Activated CD4-positive, CD25-positive, alpha-beta regulatory T cell treated with anti-CD3 and anti-CD28 coated beads, Interleukin-2, amount 50 U/mL, for 72 hours (primary cell): ENCODE measurements around the gene LDAF1.

Experiments
- DNase-seq: peaks from one replicate; pipeline ENCODE4 v3.0.0; 2021

LDAF1 gene

DNA sequence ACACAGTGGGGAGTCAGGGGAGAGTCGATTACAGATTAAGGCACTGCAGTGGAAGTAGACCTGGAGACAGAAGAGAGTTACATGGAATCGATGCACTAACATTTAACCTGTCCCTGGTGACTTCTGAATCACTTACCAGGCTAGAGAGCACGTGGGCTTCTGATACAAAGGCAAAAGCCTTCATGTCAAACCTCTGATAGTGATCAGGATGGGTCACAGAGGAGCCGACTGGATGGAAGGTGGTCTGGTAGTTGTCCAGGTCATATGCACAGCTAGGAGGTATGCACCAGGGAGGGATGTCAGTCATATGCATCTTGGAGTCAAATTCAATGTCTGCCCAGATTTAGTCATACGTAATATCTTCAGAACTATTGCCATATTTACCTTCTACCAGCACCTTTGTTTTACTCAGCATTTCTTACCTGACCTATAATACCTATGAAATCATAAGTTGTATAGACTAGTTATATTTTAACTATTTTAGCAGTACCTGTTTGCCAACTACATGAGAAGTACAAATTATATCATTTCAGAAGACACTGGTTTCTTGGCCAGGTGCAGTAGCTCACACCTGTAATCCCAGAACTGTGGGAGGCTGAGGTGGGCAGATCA, 41.2 kb downstream of the LDAF1 start:
- no peak for DNase-seq

DNA sequence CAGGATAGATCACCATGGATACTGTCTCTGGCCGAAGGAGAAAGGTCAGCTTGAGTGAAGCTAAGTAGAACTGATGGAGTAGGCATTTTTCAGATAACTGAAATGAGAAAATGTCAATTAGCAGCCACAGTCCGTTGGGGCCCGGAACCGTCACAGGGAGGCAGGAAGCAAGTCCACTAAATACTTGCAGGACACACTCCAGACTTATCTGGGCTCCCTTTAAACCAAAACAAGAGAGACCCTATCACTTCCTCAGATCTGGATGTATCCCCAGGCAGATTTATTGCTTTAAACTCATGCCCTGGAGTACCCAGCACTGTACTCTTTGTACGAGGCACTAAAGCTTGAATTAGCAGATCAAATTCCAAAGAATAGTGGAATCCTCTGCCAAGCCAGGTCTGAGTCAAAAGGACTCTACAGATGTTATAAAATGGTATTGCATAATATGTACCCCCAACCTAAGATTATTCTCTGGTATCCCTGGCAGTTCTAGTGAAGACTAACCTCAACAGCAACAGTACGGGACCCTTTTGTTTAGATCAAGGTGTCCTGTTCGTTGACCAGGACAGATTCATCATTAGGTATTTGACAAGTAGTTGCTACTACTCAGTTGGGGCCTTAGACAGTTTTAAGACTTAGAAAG, 44.8 kb downstream of the LDAF1 start:
- DNase-seq, result no peak

DNA sequence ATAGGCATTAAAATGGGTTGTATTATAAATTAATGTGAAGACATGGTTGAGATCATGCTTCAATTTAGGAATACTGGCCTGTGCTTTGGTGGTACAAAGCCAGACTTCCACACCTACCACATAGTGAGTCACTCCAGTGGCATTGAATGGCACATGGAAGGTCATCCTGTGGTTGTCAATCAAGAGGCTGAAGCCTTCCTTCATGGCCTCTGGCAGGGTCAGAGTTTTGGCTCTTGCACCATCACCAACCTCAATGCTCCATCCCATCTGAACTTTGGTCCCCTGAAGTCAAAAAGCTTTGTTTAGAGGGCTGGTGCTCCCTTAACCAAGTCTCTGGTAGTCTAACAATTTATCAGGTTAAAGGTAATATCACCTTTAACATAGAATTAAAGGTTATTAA, 46.8 kb downstream of the LDAF1 start:
- DNase-seq, result no peak

DNA sequence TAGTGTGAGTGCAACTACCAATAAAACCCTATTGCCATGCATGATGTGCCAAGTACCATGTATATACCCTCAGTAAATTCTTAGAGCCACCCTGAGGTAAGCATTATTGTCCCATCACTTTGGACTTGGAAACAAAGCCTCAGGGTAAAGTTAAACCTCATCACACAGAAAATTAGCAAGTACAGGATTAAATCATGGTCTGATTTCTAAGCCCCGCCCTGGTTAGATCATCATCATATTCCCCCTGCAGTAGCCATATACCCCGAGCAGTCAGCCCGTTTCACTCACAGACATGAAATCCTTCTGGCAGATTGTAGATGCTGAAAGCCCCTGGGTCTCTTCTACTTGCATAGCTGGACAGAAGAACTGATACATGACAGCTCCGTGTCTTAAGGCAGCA, 48.1 kb downstream of the LDAF1 start:
- no peak for DNase-seq

DNA sequence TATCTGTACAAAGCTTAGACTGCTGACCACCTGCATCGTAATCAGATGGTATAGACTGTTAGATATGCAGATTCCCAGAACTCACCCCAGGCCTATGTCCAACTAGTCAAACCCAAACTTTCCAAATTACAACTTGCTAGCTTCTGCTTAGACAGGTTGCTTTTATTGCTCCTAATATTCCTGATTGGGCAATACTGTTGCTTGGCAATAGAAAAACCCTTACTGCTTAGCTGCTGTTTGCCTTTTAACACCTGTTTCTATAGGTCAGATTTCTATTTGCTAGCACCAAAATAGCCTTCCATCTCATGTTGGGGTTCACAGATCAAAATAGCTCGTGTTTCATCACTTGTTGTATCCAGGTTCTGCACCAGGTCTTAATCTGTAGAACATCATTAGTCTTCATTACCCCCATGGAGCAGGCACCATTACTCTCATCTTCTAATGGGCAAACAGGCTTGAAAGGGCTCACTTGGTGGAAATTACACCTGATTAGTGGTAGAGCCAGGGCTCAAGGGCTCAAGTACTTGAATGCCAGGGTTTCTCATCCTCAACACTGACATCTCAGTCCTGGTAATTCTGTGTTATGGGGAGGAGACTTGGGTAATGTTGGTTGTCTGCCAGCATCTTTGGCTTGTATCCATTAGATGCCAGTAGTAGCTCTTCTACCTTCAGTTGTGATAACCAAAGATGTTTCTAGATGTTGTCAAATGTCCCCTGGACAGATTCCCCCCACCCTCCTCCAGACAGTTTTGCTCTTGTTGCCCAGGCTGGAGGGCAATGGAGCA, 50.2 kb downstream of the LDAF1 start:
- DNase-seq, result no peak

DNA sequence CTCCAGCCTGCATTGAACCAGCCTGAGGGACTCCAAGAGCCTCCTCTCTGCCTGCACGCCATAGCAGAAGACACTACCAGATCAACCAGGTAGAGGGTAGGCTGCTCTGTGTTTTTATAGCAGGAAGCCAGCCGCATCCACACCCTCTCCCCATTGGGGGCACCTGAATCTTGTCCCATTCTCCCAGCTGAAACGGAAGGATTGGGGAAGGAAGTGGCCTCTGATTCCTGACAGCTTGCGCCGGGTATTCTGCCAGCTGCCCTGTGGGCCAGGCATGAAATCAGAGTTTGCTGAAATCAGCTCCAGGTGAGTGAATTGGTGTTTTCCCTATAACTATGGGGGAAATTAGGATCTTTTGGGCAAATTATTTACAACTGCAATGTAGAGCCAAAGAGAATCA, 53.0 kb downstream of the LDAF1 start, which contains the start of gene ZP2:
TSS of gene ZP2 (minus strand) at position 89 of the 400 bp plus-strand sequence. CDS start at position 62, 27 bp downstream.
- DNase-seq, result no peak

DNA sequence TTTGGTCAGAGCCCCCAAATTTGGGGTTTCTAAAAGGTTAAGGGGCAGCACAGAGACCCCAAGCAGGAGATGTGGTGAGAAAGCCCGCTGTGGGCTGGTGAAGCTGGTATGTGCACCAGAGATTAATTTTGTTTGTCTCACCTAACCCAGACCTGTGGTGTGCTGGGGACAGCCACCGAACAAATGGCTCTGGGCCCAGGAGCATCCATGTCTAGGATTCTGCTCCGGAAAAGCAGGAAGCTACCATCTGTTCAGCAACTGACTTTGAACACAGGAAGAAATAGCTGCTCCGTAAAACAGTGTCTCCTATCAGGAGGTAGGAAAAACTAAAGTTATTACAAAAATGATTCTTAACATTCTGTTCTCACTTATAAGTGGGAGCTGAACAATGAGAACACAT, 55.6 kb downstream of the LDAF1 start:
- no peak for DNase-seq

DNA sequence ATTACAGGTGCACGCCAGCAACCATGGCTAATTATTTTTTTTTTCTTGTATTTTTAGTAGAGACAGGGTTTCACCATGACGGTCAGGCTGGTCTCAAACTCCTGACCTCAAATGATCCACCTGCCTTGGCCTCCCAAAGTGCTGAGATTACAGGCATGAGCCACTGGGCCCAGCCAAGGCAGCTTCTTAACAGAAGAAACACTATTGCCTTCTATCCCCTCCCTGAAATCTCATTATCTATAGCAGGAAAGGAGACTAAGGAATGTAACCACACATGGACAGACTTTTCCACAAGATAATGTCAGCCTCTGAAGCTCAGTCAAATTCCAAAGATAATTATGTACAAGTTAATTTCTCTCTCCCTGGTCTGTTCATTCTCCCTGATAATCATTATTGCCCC, 58.6 kb downstream of the LDAF1 start:
- no peak for DNase-seq

DNA sequence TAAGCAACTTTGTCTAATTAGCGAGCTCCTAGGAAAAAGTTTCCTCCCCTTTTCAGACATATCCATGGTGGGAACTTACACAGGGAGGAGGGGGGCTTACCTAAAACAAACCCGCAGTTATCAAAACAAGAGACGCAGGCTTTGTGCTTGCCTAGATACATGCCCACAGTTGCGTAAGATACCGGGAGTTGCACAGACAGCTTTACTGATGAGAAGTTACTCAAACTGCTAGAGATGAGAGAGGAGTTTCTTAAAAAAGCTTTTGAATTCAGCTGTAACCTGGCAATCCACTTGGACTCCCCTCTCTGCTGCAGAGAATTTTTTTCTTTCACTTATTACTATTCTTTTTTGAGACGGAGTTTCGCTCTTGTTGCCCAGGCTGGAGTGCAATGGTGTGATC, 59.7 kb downstream of the LDAF1 start:
- DNase-seq, result no peak

DNA sequence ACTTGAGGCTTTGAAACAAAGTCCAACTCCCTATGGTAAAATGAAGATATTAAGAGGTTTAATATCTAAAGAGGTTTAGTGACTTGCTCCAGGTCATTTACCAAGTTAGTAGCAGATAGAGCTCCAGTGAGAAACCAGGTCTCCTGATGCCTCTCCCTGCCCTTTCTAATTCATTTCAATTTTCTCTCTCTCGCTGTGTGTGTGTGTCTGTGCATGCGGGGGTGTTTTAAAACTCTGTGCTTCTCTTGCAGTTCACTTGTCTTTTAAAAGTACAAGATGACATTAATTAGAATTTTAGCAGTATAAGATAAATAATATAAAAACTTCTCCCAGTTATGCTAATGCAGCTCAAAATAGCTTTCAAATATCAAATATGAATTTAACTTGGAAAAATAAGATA, 61.1 kb downstream of the LDAF1 start:
- no peak for DNase-seq

DNA sequence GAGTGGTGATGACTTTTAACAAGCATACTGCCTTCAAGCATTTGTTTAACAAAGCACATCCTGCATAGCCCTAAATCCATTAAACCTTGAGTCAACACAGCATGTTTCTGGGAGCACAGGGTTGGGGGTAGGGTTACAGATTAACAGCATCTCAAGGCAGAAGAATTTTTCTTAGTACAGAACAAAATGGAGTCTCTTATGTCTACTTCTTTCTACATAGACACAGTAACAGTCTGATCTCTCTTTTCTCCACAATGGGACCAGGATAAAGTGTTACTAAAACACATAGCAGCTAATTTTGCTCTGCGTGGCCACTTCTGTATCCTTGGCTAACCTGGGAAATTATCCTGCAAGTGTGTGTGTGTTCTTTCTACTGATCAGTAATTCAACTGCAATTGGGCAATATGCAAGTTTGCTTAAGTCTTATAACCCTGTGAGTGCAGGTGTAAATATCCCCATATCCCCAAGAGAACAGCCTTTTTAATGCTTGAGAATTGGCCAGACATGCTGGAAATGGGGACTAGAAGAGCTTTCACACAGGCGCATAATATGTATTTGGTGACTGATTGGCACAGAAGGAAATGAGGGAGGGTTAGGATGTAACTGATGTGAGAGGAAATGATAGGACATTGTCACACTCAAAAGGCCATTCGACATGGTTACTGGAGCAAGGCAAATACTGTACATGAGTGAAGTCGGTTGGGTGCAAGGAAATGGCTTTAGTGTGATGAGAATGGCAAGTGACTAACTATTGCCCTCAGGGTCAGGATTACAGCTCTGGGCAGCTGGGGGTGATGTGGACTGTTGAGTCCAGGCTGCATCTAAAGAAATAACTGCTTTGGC, 64.2 kb downstream of the LDAF1 start:
- DNase-seq, result no peak

DNA sequence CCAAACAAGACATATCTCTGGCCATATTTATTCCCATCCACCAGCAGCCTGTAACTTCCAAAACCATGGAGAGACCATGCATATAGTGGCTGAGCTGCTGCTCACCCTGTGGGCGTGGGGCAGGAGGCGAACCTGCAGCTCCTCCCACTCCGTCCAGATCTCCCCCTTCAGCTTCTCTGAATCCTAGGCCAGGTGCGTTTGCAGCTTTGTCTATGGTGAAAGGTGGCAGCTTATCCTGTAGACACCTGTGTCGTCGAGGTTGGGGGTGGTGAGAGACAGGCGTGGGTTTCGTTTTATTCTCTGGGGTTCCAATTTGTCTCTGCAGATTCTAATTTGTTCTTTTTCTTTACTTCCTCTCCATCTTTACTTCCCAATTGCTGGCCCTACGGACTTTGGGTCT, 65.3 kb downstream of the LDAF1 start:
- no peak for DNase-seq

DNA sequence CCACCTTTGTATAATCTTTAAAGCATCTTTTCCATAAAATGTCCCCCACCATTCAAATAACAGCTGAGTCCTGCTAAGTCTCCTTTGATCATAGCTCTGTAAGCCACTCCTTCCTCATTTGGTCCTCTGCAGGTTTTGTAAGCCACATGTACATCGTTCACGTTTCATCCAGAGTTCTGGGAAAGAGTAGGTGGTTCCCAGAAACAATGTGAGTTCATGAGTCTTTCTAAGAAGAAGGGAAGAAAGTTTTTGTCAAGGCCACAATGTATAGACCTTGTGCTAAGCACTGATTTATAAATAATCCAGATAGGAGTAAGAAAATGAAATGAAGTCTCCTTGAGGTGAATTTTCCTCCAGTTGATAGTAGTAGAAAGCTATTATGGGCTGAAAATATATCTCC, 66.3 kb downstream of the LDAF1 start:
- no peak for DNase-seq

DNA sequence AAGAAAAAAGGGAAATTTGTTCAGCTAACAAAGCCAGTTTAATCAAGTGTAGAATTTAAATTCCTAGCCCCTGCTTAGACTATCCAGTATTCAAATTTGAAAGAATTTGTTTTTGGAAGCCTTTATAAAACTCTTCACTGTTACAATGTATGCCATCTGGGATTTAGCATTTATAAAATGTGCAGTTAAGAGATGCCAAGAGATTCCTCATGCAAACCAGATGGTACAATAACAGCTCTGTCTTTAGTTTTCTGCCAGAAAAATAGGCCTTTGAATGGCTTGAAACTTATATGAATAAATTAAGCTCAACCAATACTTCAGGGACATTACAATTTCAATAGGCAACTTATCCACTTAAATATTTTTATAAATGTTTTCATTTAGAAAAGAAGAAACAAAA, 68.3 kb downstream of the LDAF1 start:
- DNase-seq, result no peak

DNA sequence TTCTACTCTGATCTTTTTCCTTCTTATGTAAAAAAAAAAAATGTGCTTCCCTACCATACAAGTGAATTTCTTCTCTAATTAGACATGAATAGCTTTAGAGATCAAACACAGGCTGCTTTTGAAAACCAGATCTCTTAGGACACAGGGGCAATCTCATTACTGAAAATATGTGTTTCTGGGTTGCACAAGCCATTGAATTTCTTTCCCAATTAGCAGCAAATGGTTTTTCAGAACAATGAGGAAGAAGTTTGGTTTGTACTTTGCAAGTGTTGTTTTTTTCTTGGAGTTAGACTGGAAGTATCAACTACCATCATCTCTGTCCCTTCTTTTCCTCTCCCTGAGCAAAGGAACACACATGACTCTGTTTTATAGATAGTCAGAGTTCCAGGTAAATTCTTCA, 69.4 kb downstream of the LDAF1 start:
- DNase-seq, result no peak

DNA sequence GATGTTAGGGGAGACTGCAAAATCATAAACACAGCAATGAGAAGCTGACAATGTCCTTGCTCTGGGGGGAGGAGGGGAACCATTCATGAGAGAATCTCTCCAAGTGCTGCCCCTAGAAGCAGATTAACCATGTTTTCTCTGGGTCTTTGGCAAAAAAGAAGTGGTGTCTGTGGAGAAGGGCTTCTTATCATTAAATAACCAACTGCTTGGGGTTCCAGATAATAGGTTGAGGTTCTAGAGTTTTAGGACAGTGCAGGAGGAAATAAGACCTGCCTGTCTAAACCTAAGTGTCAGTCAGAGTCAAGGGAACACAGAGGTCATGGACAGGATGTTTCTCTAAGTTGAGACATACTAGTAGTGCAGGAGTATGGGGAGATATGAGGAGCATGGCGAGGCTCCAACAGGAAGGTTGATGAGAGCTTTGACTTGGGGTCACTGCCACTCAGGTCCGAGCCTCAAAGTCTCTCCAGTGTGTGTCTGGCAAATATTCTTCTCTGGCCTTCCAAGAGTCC, 69.9 kb downstream of the LDAF1 start:
- DNase-seq, result no peak
